ENCODE data around the gene KLC1. TPM values are rescaled to one million over a fixed set of nuclear protein-coding genes. Genes with fewer than 3 reads are reported as not detected.
"Not testable (repeated sequence)": the region's sequence is repeated elsewhere in the genome, so short reads cannot be mapped to it uniquely, and the experiment has no call there.

The KLC1 gene
- total RNA-seq, 2 experiments from 2014 or later: 152 to 160 TPM

GRCh38 chr14:103609081-103609480 is 19.9 kb upstream of the KLC1 start:
- H3K27ac Mint-ChIP-seq, CTCF ChIA-PET, POLR2A ChIA-PET, DNase-seq, H3K4me3 Mint-ChIP-seq: not testable (repeated sequence)
- Mint-ChIP-seq H3K9me3 (peaks cover 11% of the 10 kb centered on the region), H3K27me3 (peaks cover 27% of the 10 kb centered on the region), H3K4me1 (peaks cover 26% of the 10 kb centered on the region), H3K36me3 (ENCODE audit: low read depth) (peaks cover 11% of the 10 kb centered on the region)

- no peak for DNase-seq
- Mint-ChIP-seq H3K4me3 (no peak overlapping the region), H3K36me3 (ENCODE audit: low read depth) (peaks cover 11% of the 10 kb centered on the region), H3K27ac (no peak overlapping the region), H3K9me3 (peaks cover 11% of the 10 kb centered on the region), H3K4me1 (peaks cover 18% of the 10 kb centered on the region), H3K27me3 (peaks cover 22% of the 10 kb centered on the region)
- CTCF ChIA-PET: no interaction called here
- POLR2A ChIA-PET: no interaction called here
These were observed 17.8 kb upstream of the KLC1 start for GRCh38 chr14:103611215-103611614.

- H3K27me3 Mint-ChIP-seq: peaks cover 4% of the 10 kb centered on the region
- CTCF ChIA-PET: no interaction called here
- H3K4me1 Mint-ChIP-seq: no peaks in the 10 kb centered on the region
- POLR2A ChIA-PET: no interaction called here
- H3K36me3 Mint-ChIP-seq (ENCODE audit: low read depth): peaks cover 11% of the 10 kb centered on the region
- no peak overlapping the region for H3K4me3 Mint-ChIP-seq
- H3K9me3 Mint-ChIP-seq: peaks cover 11% of the 10 kb centered on the region
- DNase-seq: no peak
- no peak overlapping the region for H3K27ac Mint-ChIP-seq
These were observed 15.5 kb upstream of the KLC1 start for GRCh38 chr14:103613517-103613916.

GRCh38 chr14:103616635-103617300 is 12.2 kb upstream of the KLC1 start:
- Mint-ChIP-seq H3K27me3 (peaks cover 3% of the 10 kb centered on the region), H3K36me3 (ENCODE audit: low read depth) (no peaks in the 10 kb centered on the region), H3K9me3 (no peaks in the 10 kb centered on the region), H3K27ac (no peak overlapping the region), H3K4me3 (no peak overlapping the region), H3K4me1 (no peaks in the 10 kb centered on the region)
- DNase-seq: no peak
- CTCF ChIA-PET: no interaction called here
- POLR2A ChIA-PET: no interaction called here

GRCh38 chr14:103619057-103619456 is 10.0 kb upstream of the KLC1 start:
- POLR2A ChIA-PET: interaction anchor here (1.1 kb wide), 1 partner anchor 10 kb away, joined by 4 read pairs; the partner anchor contains the start of gene KLC1
- H3K36me3 Mint-ChIP-seq (ENCODE audit: low read depth): no peaks in the 10 kb centered on the region
- CTCF ChIA-PET: interaction anchor here (0.7 kb wide), 1 partner anchor 184 kb away, joined by 3 read pairs; no protein-coding TSS in a partner anchor

GRCh38 chr14:103621860-103622259 is 7.2 kb upstream of the KLC1 start:
- ChIA-PET POLR2A (no interaction called here), CTCF (no interaction called here)
- peaks cover 4% of the 10 kb centered on the region for H3K27me3 Mint-ChIP-seq
- no peak overlapping the region for H3K4me3 Mint-ChIP-seq
- H3K4me1 Mint-ChIP-seq: peaks cover 22% of the 10 kb centered on the region
- H3K27ac Mint-ChIP-seq: no peak overlapping the region
- no peaks in the 10 kb centered on the region for H3K36me3 Mint-ChIP-seq (ENCODE audit: low read depth)
- DNase-seq: no peak
- no peaks in the 10 kb centered on the region for H3K9me3 Mint-ChIP-seq

More at GRCh38 chr14:103619057-103619456, 10.0 kb upstream of the KLC1 start:
- Mint-ChIP-seq H3K9me3 (no peaks in the 10 kb centered on the region), H3K27me3 (peaks cover 4% of the 10 kb centered on the region), H3K27ac (no peak overlapping the region), H3K4me3 (no peak overlapping the region), H3K4me1 (peaks cover 3% of the 10 kb centered on the region)
- no peak for DNase-seq

- H3K27me3 Mint-ChIP-seq: peaks cover 4% of the 10 kb centered on the region
- H3K36me3 Mint-ChIP-seq (ENCODE audit: low read depth): no peaks in the 10 kb centered on the region
- H3K9me3 Mint-ChIP-seq: no peaks in the 10 kb centered on the region
- CTCF ChIA-PET: no interaction called here
- H3K27ac Mint-ChIP-seq: no peak overlapping the region
- peaks cover 29% of the 10 kb centered on the region for H3K4me1 Mint-ChIP-seq
- H3K4me3 Mint-ChIP-seq: no peak overlapping the region
- POLR2A ChIA-PET: no interaction called here
- no peak for DNase-seq
These were observed 5.7 kb upstream of the KLC1 start for GRCh38 chr14:103623308-103623707.

GRCh38 chr14:103623883-103624482 is 5.0 kb upstream of the KLC1 start:
- ChIA-PET POLR2A (interaction anchor here (0.6 kb wide), 1 partner anchor 1401 kb away, joined by 3 read pairs; no protein-coding TSS in a partner anchor), CTCF (interaction anchor here (1.7 kb wide), 1 partner anchor 16 kb away, joined by 4 read pairs; no protein-coding TSS in a partner anchor)
- H3K27ac Mint-ChIP-seq: peak overlapping the region; percentile 54
- no peaks in the 10 kb centered on the region for H3K9me3 Mint-ChIP-seq
- peaks cover 29% of the 10 kb centered on the region for H3K4me1 Mint-ChIP-seq
- no peaks in the 10 kb centered on the region for H3K36me3 Mint-ChIP-seq (ENCODE audit: low read depth)
- DNase-seq: no peak
- H3K27me3 Mint-ChIP-seq: peaks cover 4% of the 10 kb centered on the region
- no peak overlapping the region for H3K4me3 Mint-ChIP-seq

GRCh38 chr14:103624860-103625259 is 4.2 kb upstream of the KLC1 start:
- no peaks in the 10 kb centered on the region for H3K9me3 Mint-ChIP-seq

GRCh38 chr14:103625356-103626095 is 3.5 kb upstream of the KLC1 start:
- CTCF ChIA-PET: interaction anchor here (0.6 to 1.7 kb wide), 4 partner anchors 18 to 64 kb away, joined by 3 to 4 read pairs (median 3); no protein-coding TSS in a partner anchor
- peaks cover 4% of the 10 kb centered on the region for H3K27me3 Mint-ChIP-seq
- H3K27ac Mint-ChIP-seq: peak overlapping the region; percentile 75
- H3K36me3 Mint-ChIP-seq (ENCODE audit: low read depth): no peaks in the 10 kb centered on the region
- POLR2A ChIA-PET: interaction anchor here (0.8 to 1.4 kb wide), 3 partner anchors 89 to 292 kb away, joined by 3 to 4 read pairs (median 3); partner anchors contain the start of gene EIF5
- peak; percentile 57 for DNase-seq
- H3K4me1 Mint-ChIP-seq: peaks cover 35% of the 10 kb centered on the region
- H3K4me3 Mint-ChIP-seq: peak overlapping the region; percentile 54
- H3K9me3 Mint-ChIP-seq: no peaks in the 10 kb centered on the region

More at GRCh38 chr14:103624860-103625259, 4.2 kb upstream of the KLC1 start:
- H3K27me3 Mint-ChIP-seq: peaks cover 4% of the 10 kb centered on the region
- no peaks in the 10 kb centered on the region for H3K36me3 Mint-ChIP-seq (ENCODE audit: low read depth)
- ChIA-PET POLR2A (interaction anchor here (1.4 kb wide), 1 partner anchor 90 kb away, joined by 4 read pairs; no protein-coding TSS in a partner anchor), CTCF (interaction anchor here (0.6 to 1.7 kb wide), 2 partner anchors 17 to 63 kb away, joined by 3 to 4 read pairs; no protein-coding TSS in a partner anchor)
- H3K4me3 Mint-ChIP-seq: no peak overlapping the region
- peak overlapping the region; percentile 75 for H3K27ac Mint-ChIP-seq
- peaks cover 30% of the 10 kb centered on the region for H3K4me1 Mint-ChIP-seq
- peak; percentile 46 for DNase-seq

GRCh38 chr14:103626146-103626850 is 2.7 kb upstream of the KLC1 start:
- peaks cover 38% of the 10 kb centered on the region for H3K4me1 Mint-ChIP-seq
- no peaks in the 10 kb centered on the region for H3K9me3 Mint-ChIP-seq
- ChIA-PET POLR2A (interaction anchor here (1.0 to 1.4 kb wide), 3 partner anchors 88 to 106 kb away, joined by 3 to 4 read pairs (median 3); no protein-coding TSS in a partner anchor), CTCF (interaction anchor here (0.7 to 1.4 kb wide), 2 partner anchors 30 to 65 kb away, joined by 3 read pairs; no protein-coding TSS in a partner anchor)
- peaks cover 3% of the 10 kb centered on the region for H3K36me3 Mint-ChIP-seq (ENCODE audit: low read depth)
- no peak for DNase-seq
- H3K27ac Mint-ChIP-seq: no peak overlapping the region
- no peak overlapping the region for H3K4me3 Mint-ChIP-seq
- peaks cover 2% of the 10 kb centered on the region for H3K27me3 Mint-ChIP-seq
